H9 (cell line): Measurements from ENCODE around the gene NUDT21. TPM values are rescaled to one million over a fixed set of nuclear protein-coding genes. Genes with fewer than 3 reads are reported as not detected.
"Not testable (repeated sequence)": the region's sequence is repeated elsewhere in the genome, so short reads cannot be mapped to it uniquely, and the experiment has no call there.

Source experiments
- DNase-seq: peaks from one replicate; pipeline ENCODE4 v3.0.0-alpha.2; 2017
- H2AFZ ChIP-seq: one replicate; pipeline ENCODE4 v1.6.1; 2013; ENCODE audit warnings: mild to moderate bottlenecking, low read length, control low read depth, moderate library complexity
- H2AK5ac ChIP-seq: 2 replicates; pipeline ENCODE4 v1.6.1; 2013; ENCODE audit warnings: low read length, control low read depth, mixed read lengths; ENCODE audit not compliant: insufficient read length
- H2BK120ac ChIP-seq: one replicate; pipeline ENCODE4 v1.6.1; 2013; ENCODE audit warnings: low read depth, mild to moderate bottlenecking, low read length, control low read depth, inconsistent platforms; ENCODE audit not compliant: poor library complexity, severe bottlenecking
- H2BK12ac ChIP-seq: 2 replicates; pipeline ENCODE4 v1.6.1; 2013; ENCODE audit warnings: low read length, control low read depth, mixed read lengths, low read depth; ENCODE audit not compliant: insufficient read length
- H2BK15ac ChIP-seq: 2 replicates; pipeline ENCODE4 v1.6.1; 2013; ENCODE audit warnings: low read depth, low read length, control low read depth
- H2BK20ac ChIP-seq: one replicate; pipeline ENCODE4 v1.6.1; 2013; ENCODE audit warnings: low read depth, mild to moderate bottlenecking, low read length, control low read depth, inconsistent platforms; ENCODE audit not compliant: poor library complexity, severe bottlenecking
- H2BK5ac ChIP-seq: 2 replicates; pipeline ENCODE4 v1.6.1; 2013; ENCODE audit warnings: low read length, control low read depth, mixed read lengths; ENCODE audit not compliant: insufficient read length
- H3K14ac ChIP-seq: 2 replicates; pipeline ENCODE4 v1.6.1; 2013; ENCODE audit warnings: low read length, control low read depth; ENCODE audit not compliant: insufficient read depth
- H3K18ac ChIP-seq: 2 replicates; pipeline ENCODE4 v1.6.1; 2013; ENCODE audit warnings: low read depth, mild to moderate bottlenecking, mixed read lengths, low read length, control low read depth; ENCODE audit not compliant: insufficient read length
- H3K23ac ChIP-seq: 2 replicates; pipeline ENCODE4 v1.6.1; 2013; ENCODE audit warnings: low read length, control low read depth, mixed read lengths, low read depth; ENCODE audit not compliant: insufficient read length
- H3K23me2 ChIP-seq: 2 replicates; pipeline ENCODE4 v1.6.1; 2013; ENCODE audit warnings: low read depth, mild to moderate bottlenecking, mixed read lengths, low read length, control low read depth; ENCODE audit not compliant: insufficient read length, poor library complexity, severe bottlenecking
- H3K27ac ChIP-seq: 2 replicates; pipeline ENCODE4 v1.5.1; 2013; ENCODE audit warnings: low read length, control low read depth, mixed read lengths, low read depth; ENCODE audit not compliant: insufficient read length
- H3K27me3 ChIP-seq: 2 replicates; pipeline ENCODE4 v1.6.1; 2013; ENCODE audit warnings: low read length, control low read depth, inconsistent platforms; ENCODE audit not compliant: insufficient read depth
- H3K4ac ChIP-seq: 2 replicates; pipeline ENCODE4 v1.6.1; 2013; ENCODE audit warnings: low read depth, mild to moderate bottlenecking, control low read depth, inconsistent platforms, low read length, moderate library complexity
- H3K4me1 ChIP-seq: 2 replicates; pipeline ENCODE4 v1.6.1; 2013; ENCODE audit warnings: low read length, control low read depth, inconsistent platforms; ENCODE audit not compliant: insufficient read depth
- H3K4me2 ChIP-seq: 2 replicates; pipeline ENCODE4 v1.6.1; 2013; ENCODE audit warnings: low read length, control low read depth, mixed read lengths; ENCODE audit not compliant: insufficient read length, insufficient read depth
- H3K56ac ChIP-seq: 2 replicates; pipeline ENCODE4 v1.6.1; 2013; ENCODE audit warnings: low read depth, mild to moderate bottlenecking, mixed read lengths, low read length, control low read depth; ENCODE audit not compliant: insufficient read length
- H3K79me1 ChIP-seq: 2 replicates; pipeline ENCODE4 v1.6.1; 2013; ENCODE audit warnings: low read depth, mild to moderate bottlenecking, moderate library complexity, low read length, control low read depth, inconsistent platforms; ENCODE audit not compliant: insufficient read depth, poor library complexity, severe bottlenecking
- H3K79me2 ChIP-seq: 2 replicates; pipeline ENCODE4 v1.6.1; 2013; ENCODE audit warnings: low read length, control low read depth, inconsistent platforms; ENCODE audit not compliant: insufficient read depth
- H3K9ac ChIP-seq: 2 replicates; pipeline ENCODE4 v1.6.1; 2013; ENCODE audit warnings: low read length, control low read depth, mixed read lengths; ENCODE audit not compliant: insufficient read length; ENCODE audit errors: extremely low read depth
- H3K9me3 ChIP-seq: one replicate; pipeline ENCODE4 v1.6.1; 2013; ENCODE audit warnings: low read depth, low read length, inconsistent platforms; ENCODE audit not compliant: control insufficient read depth
- H3T11ph ChIP-seq: one replicate; pipeline ENCODE4 v1.6.1; 2013; ENCODE audit warnings: mild to moderate bottlenecking, low read length, control low read depth, inconsistent platforms
- H4K20me1 ChIP-seq: one replicate; pipeline ENCODE4 v1.6.1; 2013; ENCODE audit not compliant: control insufficient read depth, insufficient read length, insufficient read depth
- H4K5ac ChIP-seq: 2 replicates; pipeline ENCODE4 v1.6.1; 2013; ENCODE audit warnings: low read depth, mild to moderate bottlenecking, mixed read lengths, low read length, control low read depth; ENCODE audit not compliant: insufficient read length
- H4K8ac ChIP-seq: replicated peaks from 2 replicates; pipeline ENCODE4 v1.6.1; 2013; ENCODE audit warnings: low read length, control low read depth, mixed read lengths, low read depth; ENCODE audit not compliant: insufficient read length
- H4K91ac ChIP-seq: 2 replicates; pipeline ENCODE4 v1.6.1; 2013; ENCODE audit warnings: low read depth, mild to moderate bottlenecking, moderate library complexity, mixed read lengths, low read length, control low read depth; ENCODE audit not compliant: insufficient read length
- H3K27ac Mint-ChIP-seq, 3 experiments: 2 replicates in 2 of 3; 3 replicates in 1 of 3; pipeline ENCODE4 v1.8.0; 2020 to 2021; ENCODE audit warnings: mixed read lengths in 3 of 3, mild to moderate bottlenecking in 1 of 3, moderate library complexity in 1 of 3
- H3K27me3 Mint-ChIP-seq: 2 replicates; pipeline ENCODE4 v1.8.0; 2021; ENCODE audit warnings: low read depth, mild to moderate bottlenecking, moderate library complexity, mixed read lengths
- H3K36me3 Mint-ChIP-seq, 3 experiments: 2 replicates in 2 of 3; 3 replicates in 1 of 3; pipeline ENCODE4 v1.8.0; 2020 to 2021; ENCODE audit warnings: low read depth in 3 of 3, mixed read lengths in 3 of 3; ENCODE audit not compliant: insufficient read depth in 1 of 3
- H3K4me1 Mint-ChIP-seq, 2 experiments: 2 replicates each; pipeline ENCODE4 v1.8.0; 2020; ENCODE audit warnings: mixed read lengths in 2 of 2
- H3K4me3 Mint-ChIP-seq, 2 experiments: 2 replicates in 1 of 2; 3 replicates in 1 of 2; pipeline ENCODE4 v1.8.0; 2020 to 2021; ENCODE audit warnings: mild to moderate bottlenecking in 2 of 2, mixed read lengths in 2 of 2, moderate library complexity in 1 of 2
- H3K9me3 Mint-ChIP-seq, 2 experiments: 2 replicates in 1 of 2; 3 replicates in 1 of 2; pipeline ENCODE4 v1.8.0; 2020; ENCODE audit warnings: mild to moderate bottlenecking in 2 of 2, mixed read lengths in 2 of 2, moderate library complexity in 1 of 2
- CTCF ChIP-seq: fragments of 200-600 bp; sonication (generic); conservative IDR thresholded peaks from 3 replicates; pipeline ENCODE4 v1.8.0; 2021; ENCODE audit warnings: antibody characterized with exemption, mild to moderate bottlenecking
- WGBS: extraction: QIAGEN DNeasy Blood & Tissue Kit; methylation state at CpG from one replicate; pipeline ENCODE4 v1.1.7; 2013; ENCODE audit warnings: missing lambda C conversion rate, low lambda C conversion rate, mixed read lengths; ENCODE audit not compliant: insufficient read length; ENCODE audit errors: extremely low coverage; 5-methylcytosine and 5-hydroxymethylcytosine counted together
- total RNA-seq: library from RNA; stranded (reverse); gene quantifications from 2 replicates; pipeline ENCODE4 v1.2.1, GENCODE V29; 2021

Gene NUDT21
- total RNA-seq, 1 experiment from 2014 or later: 276 TPM

GRCh38 chr16:56399047-56399446, 52.1 kb downstream of the NUDT21 start:
- H3K56ac ChIP-seq: no peak overlapping the region
- H2AK5ac ChIP-seq: no peak overlapping the region
- H3T11ph ChIP-seq: no peak overlapping the region
- H4K20me1 ChIP-seq: no peaks in the 10 kb centered on the region
- no peak for DNase-seq
- WGBS: no CpG with 5 or more reads among the region's 2 CpGs
- no peak overlapping the region for H2BK5ac ChIP-seq
- H3K27me3 ChIP-seq: no peaks in the 10 kb centered on the region
- H2BK15ac ChIP-seq: no peak overlapping the region
- H3K9me3 ChIP-seq: no peaks in the 10 kb centered on the region
- no peak overlapping the region for H3K4me3 Mint-ChIP-seq
- H3K18ac ChIP-seq: no peak overlapping the region
- H4K91ac ChIP-seq: no peak overlapping the region
- no peak overlapping the region for H3K14ac ChIP-seq
- H3K27ac ChIP-seq: no peak overlapping the region
- H3K79me1 ChIP-seq: no peaks in the 10 kb centered on the region
- H2BK12ac ChIP-seq: no peak overlapping the region
- no peak overlapping the region for H3K4ac ChIP-seq
- no peak overlapping the region for H4K8ac ChIP-seq
- no peaks in the 10 kb centered on the region for H3K27me3 Mint-ChIP-seq
- H2AFZ ChIP-seq: no peak overlapping the region
- no peak overlapping the region for H3K9ac ChIP-seq
- peaks cover 21 to 44% (median 42%) of the 10 kb centered on the region in 3 experiments for H3K36me3 Mint-ChIP-seq
- no peaks in the 10 kb centered on the region for H3K79me2 ChIP-seq
- H3K4me1 Mint-ChIP-seq: no peaks in the 10 kb centered on the region
- no peak overlapping the region for H2BK120ac ChIP-seq
- no peaks in the 10 kb centered on the region for H3K4me1 ChIP-seq
- no peak overlapping the region for H3K4me2 ChIP-seq
- no peak overlapping the region for H4K5ac ChIP-seq
- no peak overlapping the region for H3K27ac Mint-ChIP-seq
- no peak for TF ChIP-seq CTCF
- H3K23ac ChIP-seq: no peak overlapping the region
- H3K23me2 ChIP-seq: no peaks in the 10 kb centered on the region
- peaks cover 2 to 3% of the 10 kb centered on the region in 2 experiments; a peak in 3 of 5 replicates for H3K9me3 Mint-ChIP-seq
- H2BK20ac ChIP-seq: no peak overlapping the region

- H2BK5ac ChIP-seq, H4K5ac ChIP-seq, H2BK120ac ChIP-seq, H3K18ac ChIP-seq, H3K9ac ChIP-seq, H3K56ac ChIP-seq, H3K23me2 ChIP-seq, H3K79me1 ChIP-seq, H3K4me1 Mint-ChIP-seq, H3T11ph ChIP-seq, H2BK20ac ChIP-seq, H2AK5ac ChIP-seq, H3K14ac ChIP-seq, H3K4me1 ChIP-seq, H4K8ac ChIP-seq, H3K27ac Mint-ChIP-seq, H3K79me2 ChIP-seq, H3K23ac ChIP-seq, H3K9me3 ChIP-seq, H2AFZ ChIP-seq, H4K20me1 ChIP-seq, H4K91ac ChIP-seq, H2BK12ac ChIP-seq, H3K4ac ChIP-seq, H2BK15ac ChIP-seq, H3K27me3 Mint-ChIP-seq, H3K9me3 Mint-ChIP-seq, DNase-seq, H3K27ac ChIP-seq, H3K4me3 Mint-ChIP-seq, H3K4me2 ChIP-seq, H3K27me3 ChIP-seq: not testable (repeated sequence)
- peaks cover 37 to 54% (median 52%) of the 10 kb centered on the region in 3 experiments for H3K36me3 Mint-ChIP-seq
- WGBS: no CpG with 5 or more reads among the region's 3 CpGs
Observed at GRCh38 chr16:56396724-56397123, 54.4 kb downstream of the NUDT21 start.
